K562 (cell line): Measurements from ENCODE around the gene HCN3. TPM values are rescaled to one million over a fixed set of nuclear protein-coding genes. Genes with fewer than 3 reads are reported as not detected.

Experiments used
- ARHGAP35 ChIP-seq: fragments of 450-650 bp; IDR thresholded peaks from 2 replicates; pipeline ENCODE4 v1.6.1; 2018; ENCODE audit not compliant: partially characterized antibody
- CCNT2 ChIP-seq: IDR thresholded peaks from 2 replicates; pipeline ENCODE4 v1.6.1; 2011; ENCODE audit warnings: borderline replicate concordance, low read depth, mild to moderate bottlenecking, moderate library complexity, mixed read lengths, low read length; ENCODE audit not compliant: insufficient read length; ENCODE audit errors: extremely low read depth
- CEBPG ChIP-seq, 3 experiments: fragments of 200-800 bp in 1 of 3; sonication (Bioruptor generic) in 1 of 3; sonication (generic) in 1 of 3; formaldehyde crosslinking in 1 of 3; IDR thresholded peaks in 2 of 3; conservative IDR thresholded peaks in 1 of 3; 2 replicates each; pipeline versions ENCODE4 v1.6.1 to v1.8.0; 2016 to 2022; ENCODE audit warnings: missing compliant biosample characterization in 2 of 3, missing genetic modification characterization in 2 of 3, mild to moderate bottlenecking in 1 of 3, missing genetic modification reagents in 1 of 3
- CHD2 ChIP-seq: IDR thresholded peaks from 2 replicates; pipeline ENCODE4 v1.6.1; 2011; ENCODE audit warnings: low read depth, low read length
- FOS ChIP-seq: IDR thresholded peaks from 3 replicates; pipeline ENCODE4 v1.6.1; 2011; ENCODE audit not compliant: insufficient read length; ENCODE audit errors: extremely low read depth
- MCM2 ChIP-seq: fragments of 450-650 bp; IDR thresholded peaks from 2 replicates; pipeline ENCODE4 v1.6.1; 2017; ENCODE audit warnings: low read depth, mild to moderate bottlenecking
- MCM7 ChIP-seq, 2 experiments: fragments of 450-650 bp; IDR thresholded peaks; 2 replicates each; pipeline ENCODE4 v1.6.1; 2016 to 2018
- NCOA1 ChIP-seq: fragments of 450-650 bp; IDR thresholded peaks from 2 replicates; pipeline ENCODE4 v1.6.1; 2016; ENCODE audit warnings: low read depth
- NR2C2 ChIP-seq, 2 experiments: fragments of 200-800 bp in 1 of 2; sonication (Bioruptor generic) in 1 of 2; sonication (generic) in 1 of 2; formaldehyde crosslinking in 1 of 2; IDR thresholded peaks; 2 replicates each; pipeline versions ENCODE4 v1.6.1 to v1.8.0; 2016 to 2022; ENCODE audit warnings: mild to moderate bottlenecking in 1 of 2, missing compliant biosample characterization in 1 of 2, missing genetic modification characterization in 1 of 2, missing genetic modification reagents in 1 of 2
- PTRF ChIP-seq: fragments of 450-650 bp; IDR thresholded peaks from 2 replicates; pipeline ENCODE4 v1.6.1; 2016; ENCODE audit warnings: mild to moderate bottlenecking, missing genetic modification characterization, missing compliant biosample characterization
- RAD21 ChIP-seq, 2 experiments: fragments of 250-450 bp in 1 of 2; fragments of 450-650 bp in 1 of 2; sonication (Bioruptor Pico) in 1 of 2; formaldehyde crosslinking in 1 of 2; IDR thresholded peaks in 1 of 2; conservative IDR thresholded peaks in 1 of 2; 2 replicates each; pipeline versions ENCODE4 v1.4.0 to v1.8.0; 2020 to 2022; ENCODE audit warnings: mild to moderate bottlenecking in 2 of 2, moderate library complexity in 1 of 2
- ZBTB7A ChIP-seq: IDR thresholded peaks from 2 replicates; pipeline ENCODE4 v1.6.1; 2011; ENCODE audit warnings: low read depth, mild to moderate bottlenecking, low read length, moderate library complexity, borderline replicate concordance; ENCODE audit not compliant: control insufficient read depth
- ZNF12 ChIP-seq: sonication (generic); formaldehyde crosslinking; IDR thresholded peaks from 2 replicates; pipeline ENCODE4 v1.4.0; 2020; ENCODE audit warnings: mild to moderate bottlenecking, missing genetic modification reagents
- ZNF518B ChIP-seq: fragments of 250-450 bp; sonication (Bioruptor Pico); IDR thresholded peaks from 2 replicates; pipeline ENCODE4 v1.5.0; 2021; ENCODE audit warnings: mild to moderate bottlenecking, moderate library complexity
- ZNF644 ChIP-seq: fragments of 200-800 bp; sonication (Bioruptor generic); IDR thresholded peaks from 2 replicates; pipeline ENCODE4 v1.6.1; 2016; ENCODE audit warnings: low read depth, missing genetic modification characterization, missing compliant biosample characterization
- polyA plus RNA-seq, 8 experiments: library from polyadenylated mRNA; depleted of rRNA in 4 of 8; stranded (reverse) in 5 of 8; unstranded in 3 of 8; fragments of >200 nt; fragmentation: Nextera tagmentation in 2 of 8; fragmentation: Illumina TruSeq in 1 of 8; extraction: Ambion mirVana in 2 of 8; extraction: Trizol in 1 of 8; gene quantifications; 2 replicates each; pipeline versions ENCODE4 v1.2.1 to v1.2.3, GENCODE V29; 2011 to 2014; ENCODE audit warnings: inconsistent platforms in 1 of 8, missing spikeins in 1 of 8
- total RNA-seq, 7 experiments: library from RNA; depleted of rRNA in 6 of 7; stranded (reverse); fragments of >200 nt in 6 of 7; fragmentation: Illumina TruSeq in 2 of 7; extraction: Trizol in 2 of 7; gene quantifications; 2 replicates each; pipeline versions ENCODE4 v1.2.1 to v1.2.3, GENCODE V29; 2011 to 2021; ENCODE audit warnings: low replicate concordance in 1 of 7
- TF ChIP-seq, protein P1 (sequence below), 2 experiments: fragments of 450-650 bp in 1 of 2; sonication (generic) in 1 of 2; formaldehyde crosslinking in 1 of 2; IDR thresholded peaks in 1 of 2; conservative IDR thresholded peaks in 1 of 2; 2 replicates each; pipeline versions ENCODE4 v1.6.1 to v1.8.1; 2016 to 2023; ENCODE audit warnings: mild to moderate bottlenecking in 2 of 2, moderate library complexity in 2 of 2, inconsistent platforms in 1 of 2, missing genetic modification reagents in 1 of 2
- TF ChIP-seq, protein P2 (sequence below): fragments of 250-450 bp; sonication (Bioruptor Pico); IDR thresholded peaks from 2 replicates; pipeline ENCODE4 v1.8.0; 2022; ENCODE audit warnings: inconsistent platforms, mild to moderate bottlenecking, moderate library complexity, borderline replicate concordance

Gene HCN3
- total and polyA plus RNA-seq, 9 of the 15 experiments (the other 6 are each of a cell fraction or from before 2014, with no cell fraction given), result 0.91 to 9.7 (median 3.9) TPM

- TF ChIP-seq NCOA1 (no peak), PTRF (no peak), ARHGAP35 (no peak), CCNT2 (no peak), CHD2 (no peak), ZNF518B (CRISPR knock-in tag) (no peak), ZNF644 (no peak), NR2C2 (CRISPR knock-in tag; IDR thresholded peaks at IDR 0.05) (no peak), NR2C2 (tag; IDR thresholded peaks at IDR 0.05) (no peak), CEBPG (CRISPR knock-in tag; IDR thresholded peaks at IDR 0.05) (no peak), CEBPG (tag; conservative IDR thresholded peaks at IDR 0.05 in 1 of 2, IDR thresholded peaks at IDR 0.05 in 1 of 2) (no peak), ZNF12 (CRISPR knock-in tag) (no peak), ZBTB7A (no peak), FOS (no peak), MCM7 (IDR thresholded peaks at IDR 0.05) (no peak), MCM2 (no peak), RAD21 (CRISPR knock-in tag; conservative IDR thresholded peaks at IDR 0.05 in 1 of 2, IDR thresholded peaks at IDR 0.05 in 1 of 2) (no peak)
- TF ChIP-seq, protein P1, sequence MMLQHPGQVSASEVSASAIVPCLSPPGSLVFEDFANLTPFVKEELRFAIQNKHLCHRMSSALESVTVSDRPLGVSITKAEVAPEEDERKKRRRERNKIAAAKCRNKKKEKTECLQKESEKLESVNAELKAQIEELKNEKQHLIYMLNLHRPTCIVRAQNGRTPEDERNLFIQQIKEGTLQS (IDR thresholded peaks at IDR 0.05), result peak; percentile 43; the same call in 1 of the 2 replicates
- TF ChIP-seq, protein P1 (CRISPR knock-in tag; conservative IDR thresholded peaks at IDR 0.05), result no peak
- TF ChIP-seq, protein P2, sequence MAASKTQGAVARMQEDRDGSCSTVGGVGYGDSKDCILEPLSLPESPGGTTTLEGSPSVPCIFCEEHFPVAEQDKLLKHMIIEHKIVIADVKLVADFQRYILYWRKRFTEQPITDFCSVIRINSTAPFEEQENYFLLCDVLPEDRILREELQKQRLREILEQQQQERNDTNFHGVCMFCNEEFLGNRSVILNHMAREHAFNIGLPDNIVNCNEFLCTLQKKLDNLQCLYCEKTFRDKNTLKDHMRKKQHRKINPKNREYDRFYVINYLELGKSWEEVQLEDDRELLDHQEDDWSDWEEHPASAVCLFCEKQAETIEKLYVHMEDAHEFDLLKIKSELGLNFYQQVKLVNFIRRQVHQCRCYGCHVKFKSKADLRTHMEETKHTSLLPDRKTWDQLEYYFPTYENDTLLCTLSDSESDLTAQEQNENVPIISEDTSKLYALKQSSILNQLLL (CRISPR knock-in tag), result no peak
Measured at GRCh38 chr1:155241841-155242264, 35.4 kb upstream of the HCN3 start (continued).
